HG02610 (cell line): ENCODE results near the gene LIMS2.

Experiments
- ATAC-seq: cut with Tn5 transposase; IDR thresholded peaks from one replicate; pipeline ENCODE4 v1.9.1; 2021; ENCODE audit warnings: mild to moderate bottlenecking, moderate library complexity; ENCODE audit not compliant: unreplicated experiment

Gene LIMS2

GRCh38 chr2:127674241-127675209, 805 bp downstream of the LIMS2 start:
- no peak for ATAC-seq

- no peak for ATAC-seq
Observed at GRCh38 chr2:127673291-127674069, 1.9 kb downstream of the LIMS2 start.

- no peak for ATAC-seq
Observed at GRCh38 chr2:127672341-127673224, 2.7 kb downstream of the LIMS2 start.

- no peak for ATAC-seq
Observed at GRCh38 chr2:127671557-127672302, 3.6 kb downstream of the LIMS2 start.

- no peak for ATAC-seq
Observed at GRCh38 chr2:127670957-127671290, 4.4 kb downstream of the LIMS2 start.

GRCh38 chr2:127670055-127670956, 5.0 kb downstream of the LIMS2 start:
- no peak for ATAC-seq

- no peak for ATAC-seq
Observed at GRCh38 chr2:127669056-127669455, 6.3 kb downstream of the LIMS2 start.

GRCh38 chr2:127665267-127665893, 9.9 kb downstream of the LIMS2 start:
- ATAC-seq, result no peak

- no peak for ATAC-seq
Observed at GRCh38 chr2:127664895-127665225, 10.5 kb downstream of the LIMS2 start.

GRCh38 chr2:127664065-127664894, 11.1 kb downstream of the LIMS2 start:
- ATAC-seq, result no peak

GRCh38 chr2:127663566-127664064, 11.7 kb downstream of the LIMS2 start:
- ATAC-seq, result no peak

GRCh38 chr2:127662937-127663565, 12.3 kb downstream of the LIMS2 start:
- no peak for ATAC-seq

- no peak for ATAC-seq
Observed at GRCh38 chr2:127661949-127662510, 13.3 kb downstream of the LIMS2 start.

- ATAC-seq, result no peak
Observed at GRCh38 chr2:127661072-127661649, 14.2 kb downstream of the LIMS2 start.

GRCh38 chr2:127660291-127660578, 15.1 kb downstream of the LIMS2 start:
- ATAC-seq, result no peak

GRCh38 chr2:127659408-127660290, 15.7 kb downstream of the LIMS2 start:
- no peak for ATAC-seq
